HG03558 (cell line): ENCODE data around the gene GLT6D1.

Experiments
- ATAC-seq: cut with Tn5 transposase; IDR thresholded peaks from one replicate; pipeline ENCODE4 v1.9.1; 2021; ENCODE audit warnings: moderate number of reproducible peaks; ENCODE audit not compliant: unreplicated experiment; ENCODE audit errors: extremely low read depth

Gene GLT6D1

DNA sequence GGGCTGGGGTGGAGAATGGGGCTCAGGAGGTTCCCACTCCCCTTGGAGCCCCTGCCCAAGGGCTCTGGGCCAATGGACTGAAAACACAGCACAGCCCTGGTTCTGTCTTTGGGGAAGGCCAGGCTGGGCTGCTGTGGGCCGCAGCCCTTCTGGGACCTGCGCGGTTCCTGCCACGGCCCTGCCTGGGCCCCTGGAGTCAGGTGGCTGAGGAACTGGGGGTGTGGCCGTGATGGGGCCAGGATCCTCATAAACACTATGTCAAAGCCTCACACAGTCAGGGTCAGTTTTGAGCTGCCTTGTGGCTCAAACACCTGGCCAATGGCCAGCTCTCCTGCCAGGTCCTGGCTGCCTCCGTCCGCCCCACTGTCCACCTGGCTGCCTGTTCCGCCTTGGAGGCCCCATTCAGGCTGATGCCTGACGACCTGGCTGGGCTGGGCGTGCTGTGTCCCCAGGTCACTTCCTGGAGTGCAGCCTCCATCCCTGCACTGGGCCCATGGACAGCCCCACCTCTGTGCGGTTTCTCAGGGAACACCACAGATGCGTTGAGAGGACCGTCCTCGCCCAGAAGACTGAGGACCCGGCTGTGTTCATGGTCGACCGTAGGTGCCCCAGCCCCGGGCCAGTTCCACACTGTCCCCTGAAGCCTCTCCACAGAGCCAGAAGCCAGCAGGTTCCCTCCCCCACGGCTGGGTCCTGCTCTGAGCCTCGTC is 50.3 kb downstream of the GLT6D1 start:
- ATAC-seq: no peak

DNA sequence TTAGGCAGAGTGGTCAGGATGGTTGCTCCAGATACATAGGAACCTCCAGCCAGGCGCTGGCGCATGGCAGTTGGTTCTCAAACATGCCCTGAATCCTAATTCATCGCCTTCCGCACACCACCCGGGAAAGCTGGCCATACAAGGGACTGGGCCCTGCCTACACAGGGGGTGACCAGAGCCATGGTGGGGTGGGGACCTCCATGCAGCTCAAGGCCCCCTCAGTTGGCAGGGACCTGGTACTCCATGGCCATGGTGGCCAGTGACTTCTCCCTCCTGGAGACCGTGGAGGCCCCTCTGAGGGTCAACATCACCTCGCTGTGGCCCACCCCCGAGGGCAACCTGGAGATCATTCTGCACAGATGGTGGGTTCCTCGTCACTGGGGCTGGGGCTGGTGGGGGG is 51.0 kb downstream of the GLT6D1 start:
- no peak for ATAC-seq

DNA sequence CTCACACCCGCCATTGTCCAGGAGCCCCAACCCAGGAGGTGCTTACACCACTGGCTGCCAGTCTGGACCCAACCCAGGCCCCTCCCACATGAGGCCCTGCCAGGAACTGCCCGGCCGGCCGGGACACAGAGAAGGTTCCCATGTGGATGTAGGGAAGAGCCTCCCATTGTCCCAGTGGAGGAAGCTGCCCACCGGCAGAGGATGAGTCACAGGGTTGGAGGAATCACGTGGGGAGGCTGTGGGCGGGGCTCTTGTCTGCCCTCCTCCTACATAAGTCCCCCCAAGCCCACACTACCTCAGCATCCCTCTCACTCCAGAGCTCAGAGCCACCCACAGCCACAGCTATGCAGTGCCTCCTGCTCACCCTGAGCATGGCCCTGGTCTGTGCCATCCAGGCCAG is 51.7 kb downstream of the GLT6D1 start:
- ATAC-seq: no peak

DNA sequence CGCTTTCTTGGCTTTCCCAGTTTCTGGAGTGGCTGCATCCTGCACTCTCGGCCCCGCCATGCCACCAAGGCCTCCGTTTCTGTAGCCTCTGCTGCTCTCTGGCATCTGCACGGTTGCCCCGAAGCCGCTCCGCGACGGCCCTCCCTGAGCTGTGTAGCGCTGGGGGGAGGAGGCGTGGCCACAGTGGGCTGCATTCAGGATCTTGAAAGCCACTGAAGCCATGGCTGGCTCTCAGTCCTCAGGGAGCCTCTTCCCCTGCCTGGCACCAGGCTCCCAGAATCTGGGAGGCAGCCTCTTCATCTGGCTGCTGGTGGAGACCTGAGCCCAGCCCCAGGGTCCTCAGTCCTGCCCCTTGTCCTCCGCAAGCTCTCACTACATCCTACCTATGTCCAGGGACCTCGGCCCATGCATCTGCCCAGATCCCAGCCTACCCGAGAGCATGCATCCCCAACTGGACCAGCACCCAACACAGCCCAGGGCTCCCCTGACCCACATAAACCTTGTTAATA is 52.7 kb downstream of the GLT6D1 start:
- ATAC-seq: no peak

DNA sequence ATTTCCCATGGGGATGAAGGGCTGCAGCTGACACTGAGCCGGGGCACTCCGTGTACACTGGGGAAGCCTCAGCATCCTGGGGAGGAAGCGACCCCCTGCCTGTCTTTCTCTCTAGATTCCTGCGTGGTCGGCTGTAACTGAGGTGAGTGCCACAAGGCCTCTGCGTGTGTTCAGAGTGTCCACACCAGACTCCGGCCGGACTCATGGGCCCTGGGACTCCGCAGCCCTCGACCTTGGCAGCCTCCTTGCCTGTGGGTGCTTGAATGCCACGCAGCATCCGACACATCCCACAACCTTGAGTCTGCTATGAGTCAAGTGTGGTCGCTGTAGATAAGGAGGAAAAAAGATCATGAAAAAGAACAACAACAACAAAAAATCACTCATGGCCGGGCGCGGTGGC is 54.4 kb downstream of the GLT6D1 start:
- ATAC-seq: no peak

DNA sequence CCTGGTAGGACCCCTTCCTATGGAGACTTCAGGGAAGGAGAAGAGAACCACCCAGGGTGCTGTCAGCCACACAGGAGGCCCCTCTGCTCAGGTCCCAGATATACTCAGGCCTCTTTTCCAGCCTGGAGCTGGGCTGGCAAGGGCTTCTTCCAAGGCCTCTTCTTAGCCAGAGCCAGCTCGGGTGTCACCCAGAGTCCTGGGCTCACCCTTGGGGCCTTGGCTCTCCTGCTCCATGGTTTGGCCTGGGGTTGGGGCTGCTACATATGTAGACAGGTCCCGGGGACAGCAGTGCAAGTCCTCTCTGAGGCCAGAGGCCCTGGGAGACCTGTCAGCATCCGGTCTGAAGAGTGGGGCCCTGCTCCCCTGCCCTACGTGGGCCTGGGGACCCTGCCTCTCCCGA is 55.0 kb downstream of the GLT6D1 start:
- ATAC-seq: no peak

DNA sequence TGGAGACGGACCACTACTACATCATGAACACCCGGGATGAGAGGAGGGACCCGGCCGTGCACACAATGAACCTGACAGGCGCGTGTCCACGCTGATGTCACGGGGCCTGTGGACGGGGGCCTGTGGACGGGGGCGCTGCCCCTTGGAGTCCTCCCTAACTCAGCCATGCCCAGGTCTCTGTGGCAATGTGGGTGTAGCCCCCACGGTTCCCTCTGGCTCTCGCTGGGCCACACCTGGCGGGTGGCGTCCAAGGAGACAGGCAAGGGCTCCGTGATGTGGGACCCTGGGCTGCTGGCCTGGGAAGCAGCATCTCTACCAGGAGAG is 55.7 kb downstream of the GLT6D1 start:
- no peak for ATAC-seq

DNA sequence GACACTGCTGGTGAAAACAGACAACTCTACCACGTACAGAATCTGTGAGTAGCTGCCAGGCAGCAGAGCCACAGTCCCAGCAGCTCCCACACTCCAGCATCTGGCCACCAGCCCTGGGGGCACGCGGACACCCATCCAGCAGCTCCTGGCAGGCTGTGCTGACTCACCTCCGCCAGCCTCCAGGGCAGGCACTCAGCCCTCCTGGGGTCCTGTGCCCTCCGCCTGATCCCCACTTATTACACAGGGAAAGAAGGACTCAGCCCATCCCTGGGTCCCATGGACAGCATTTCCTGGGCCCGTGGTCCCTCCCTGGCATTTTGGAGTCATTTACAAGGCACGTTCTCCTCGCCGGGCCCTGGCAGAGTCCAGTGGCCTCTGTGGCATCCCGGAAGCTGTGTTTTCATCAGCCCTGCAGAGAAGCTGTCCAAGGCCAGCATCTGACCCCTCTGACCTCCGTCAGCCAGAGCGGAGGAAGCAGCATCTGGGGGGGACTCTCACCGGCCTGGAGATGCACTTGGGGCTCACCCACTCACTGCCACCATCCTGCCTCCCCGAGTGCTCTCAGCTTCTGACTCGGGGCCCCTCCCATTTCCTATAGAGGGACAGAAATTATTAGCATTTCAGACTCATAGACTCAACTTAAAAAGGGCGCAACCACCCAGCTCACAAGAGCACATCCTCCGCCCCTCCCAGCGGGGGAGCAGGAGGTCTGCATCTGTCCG is 56.2 kb downstream of the GLT6D1 start:
- ATAC-seq: no peak

DNA sequence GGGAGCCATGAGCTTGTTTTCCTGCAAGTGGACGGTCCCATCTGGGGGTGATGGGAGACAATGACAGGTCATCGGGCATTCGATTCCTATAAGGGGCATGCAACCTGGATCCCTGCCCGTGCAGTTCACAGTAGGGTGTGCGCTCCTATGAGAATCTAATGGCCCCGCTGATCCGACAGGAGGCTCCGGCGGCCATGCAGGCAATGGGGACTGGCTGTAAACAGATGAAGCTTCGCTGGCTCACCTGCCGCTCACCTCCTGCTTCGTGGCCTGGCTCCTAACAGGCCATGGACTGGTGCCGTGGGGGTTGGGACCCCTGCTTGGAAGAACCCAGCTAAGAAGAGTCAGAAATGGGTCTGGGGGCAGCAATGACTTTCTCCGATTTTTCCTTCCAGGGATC is 56.8 kb downstream of the GLT6D1 start:
- ATAC-seq: no peak

DNA sequence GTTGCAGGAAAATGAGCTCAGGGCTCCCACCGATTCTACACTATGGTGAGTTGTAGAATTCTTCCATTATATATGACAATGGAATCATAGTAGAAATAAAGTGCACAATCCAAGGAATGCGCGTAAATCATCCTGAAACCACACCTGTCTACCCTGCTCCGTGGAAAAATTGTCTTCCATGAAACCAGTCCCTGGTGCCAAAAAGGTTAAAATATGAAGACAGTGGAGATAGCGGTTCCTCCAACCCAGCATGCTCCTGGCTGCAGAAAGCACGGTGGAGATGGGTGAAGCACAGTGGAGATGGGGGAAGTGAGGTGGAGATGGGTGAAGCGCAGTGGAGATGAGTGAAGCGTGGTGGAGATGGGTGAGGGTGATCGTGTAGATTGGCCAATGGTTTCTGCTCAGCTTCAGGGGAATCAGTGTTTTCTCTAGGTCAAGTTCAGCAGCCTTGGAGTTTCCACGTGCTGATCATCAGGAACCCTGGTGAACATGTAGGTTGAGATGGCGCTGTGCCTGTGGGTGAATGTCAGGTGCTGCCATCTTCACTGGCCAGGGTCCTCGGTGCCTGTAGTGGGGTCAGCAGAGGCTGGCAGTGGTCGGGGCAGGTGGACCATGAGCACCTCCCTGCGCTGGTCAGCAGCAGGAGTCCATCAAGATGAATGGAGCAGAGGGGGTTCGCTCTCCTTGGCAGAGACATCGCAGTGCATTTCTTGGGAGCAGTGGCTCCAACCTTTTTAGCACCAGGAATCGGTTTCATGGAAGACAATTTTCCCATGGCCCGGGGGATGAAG is 57.5 kb downstream of the GLT6D1 start:
- ATAC-seq: no peak

DNA sequence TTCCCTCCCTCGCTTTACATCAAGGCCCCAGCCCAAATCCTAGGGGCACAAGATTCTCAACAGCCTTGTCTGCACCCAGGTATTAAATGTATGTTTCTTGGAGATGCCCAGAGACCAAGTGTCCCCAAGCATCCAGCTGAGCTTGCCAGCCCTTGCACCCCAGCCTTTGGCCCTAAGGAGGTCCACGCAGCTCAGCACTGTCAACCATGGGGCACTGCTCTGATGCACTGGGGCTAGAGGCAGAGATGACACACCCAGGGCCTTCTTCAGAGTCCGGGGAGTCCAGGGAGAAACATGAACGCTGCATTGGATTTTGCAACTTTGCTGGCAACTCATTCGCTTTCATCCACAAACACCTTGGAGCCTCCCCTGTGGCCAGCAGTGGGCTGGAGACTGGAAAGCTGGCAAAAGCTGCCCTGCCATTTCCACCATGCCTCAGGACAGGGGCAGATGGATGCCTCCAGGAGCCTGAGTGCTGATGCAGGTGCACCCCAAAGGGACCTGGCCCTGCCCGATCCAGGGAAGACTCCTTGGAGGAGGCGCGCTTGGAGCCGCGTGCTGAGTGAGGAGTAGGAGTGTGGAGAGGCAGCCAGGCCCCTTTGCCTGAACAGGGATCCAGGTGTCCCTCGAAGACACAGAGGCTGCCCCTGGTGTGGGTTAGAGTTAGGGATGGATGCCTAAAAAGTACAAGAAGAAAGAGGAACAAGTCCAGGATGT is 58.5 kb downstream of the GLT6D1 start:
- ATAC-seq: no peak

DNA sequence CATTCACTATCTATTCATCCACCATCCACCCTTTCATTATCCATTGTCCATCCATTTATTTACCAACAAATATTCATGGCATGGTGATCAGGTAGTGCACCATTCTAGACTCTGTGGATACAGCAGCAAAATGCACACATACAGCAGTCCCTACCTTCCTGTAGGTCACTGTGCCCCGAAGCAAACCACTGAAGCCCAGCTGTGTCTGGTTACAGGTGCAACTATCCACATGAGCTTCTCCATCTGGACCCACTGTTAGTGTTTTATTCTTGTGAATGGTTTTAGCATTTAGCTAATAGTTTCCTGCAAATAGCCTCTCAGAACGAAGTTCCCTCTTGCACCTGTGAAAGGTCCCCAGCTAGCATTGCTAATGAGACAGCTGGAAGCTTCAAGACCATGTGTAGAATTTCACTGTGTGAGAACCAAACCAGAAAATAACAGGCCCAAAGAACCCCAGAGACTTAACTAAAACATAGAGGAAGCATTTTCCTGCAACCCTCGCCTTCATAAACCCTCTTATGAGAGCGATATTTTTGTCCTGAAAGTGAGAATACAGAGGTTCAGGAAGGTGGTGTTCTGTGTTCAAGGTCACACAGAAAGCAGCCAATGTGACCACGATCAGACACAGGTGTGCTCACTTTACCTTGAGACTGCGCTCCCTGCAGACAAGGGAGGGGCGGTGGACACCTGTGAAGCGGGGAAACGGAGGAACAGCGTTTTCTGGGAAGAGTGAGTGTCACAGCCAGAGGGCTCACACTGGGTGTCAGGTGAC is 59.3 kb downstream of the GLT6D1 start:
- no peak for ATAC-seq

DNA sequence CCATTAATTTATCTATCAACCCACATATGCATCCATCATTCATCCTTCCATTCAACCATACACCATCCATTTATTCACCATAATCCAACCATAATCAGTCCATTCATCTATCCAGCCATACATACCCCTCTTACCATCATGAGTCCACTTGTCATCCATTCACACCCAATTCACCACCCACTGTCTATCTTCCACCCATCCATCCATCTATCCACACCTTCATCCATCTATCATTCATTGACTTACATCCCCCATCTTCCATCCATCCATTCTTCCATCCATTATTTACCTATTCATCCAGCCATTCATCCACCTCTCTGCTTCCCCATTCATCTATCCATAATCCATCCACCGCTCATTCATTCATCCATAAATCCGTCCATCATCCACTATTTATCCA is 60.0 kb downstream of the GLT6D1 start:
- ATAC-seq: no peak

DNA sequence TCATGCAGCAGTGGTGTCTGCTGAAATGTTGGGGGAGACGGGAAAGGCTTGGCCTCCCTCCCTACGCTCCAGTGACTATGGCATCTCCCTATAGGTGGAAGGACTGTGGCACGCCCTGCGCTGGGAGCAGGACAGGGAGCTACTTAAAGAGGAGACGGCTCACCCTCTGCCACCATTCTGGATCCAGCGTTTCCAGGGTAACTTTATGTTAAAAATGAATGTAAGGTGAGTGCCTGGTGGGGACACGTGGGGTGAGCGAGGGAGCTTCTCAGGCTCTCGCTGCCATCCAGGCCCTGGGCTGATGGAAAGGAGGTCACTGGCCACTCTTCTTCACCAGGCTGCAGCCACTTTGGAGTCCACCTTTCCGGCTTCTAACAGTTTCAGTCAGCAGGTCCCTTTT is 62.1 kb downstream of the GLT6D1 start:
- ATAC-seq: no peak

DNA sequence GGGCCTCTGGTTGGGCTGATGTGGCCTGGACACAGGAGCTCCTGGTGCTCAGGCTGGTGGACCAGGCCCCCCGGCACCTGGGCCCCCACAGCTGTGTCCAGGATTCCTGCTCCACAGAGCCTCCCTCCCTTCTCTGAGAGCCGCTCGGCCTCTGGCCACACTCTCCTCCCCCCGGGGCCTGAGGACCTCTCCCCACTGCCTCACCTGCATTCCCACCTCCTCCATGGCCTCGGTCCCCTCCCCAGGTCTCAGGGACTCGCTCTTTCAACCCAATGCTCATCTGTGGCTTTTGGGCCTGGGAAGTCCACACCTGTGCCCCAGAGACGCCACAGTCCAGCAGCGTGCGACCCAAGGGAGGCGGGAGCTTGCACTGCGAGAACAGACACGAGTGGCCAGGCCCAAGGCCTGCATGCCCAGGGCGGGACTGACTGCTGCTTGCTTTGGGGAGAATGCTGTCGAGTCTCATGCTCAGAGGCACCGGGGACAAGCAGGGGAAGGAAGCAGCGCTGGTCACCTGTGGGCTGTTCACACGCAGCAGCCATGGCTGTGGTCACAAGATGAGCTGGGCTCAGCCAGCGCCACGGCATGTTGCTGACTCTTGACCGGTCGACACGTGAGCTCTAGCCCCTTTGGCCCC is 63.2 kb downstream of the GLT6D1 start:
- no peak for ATAC-seq

DNA sequence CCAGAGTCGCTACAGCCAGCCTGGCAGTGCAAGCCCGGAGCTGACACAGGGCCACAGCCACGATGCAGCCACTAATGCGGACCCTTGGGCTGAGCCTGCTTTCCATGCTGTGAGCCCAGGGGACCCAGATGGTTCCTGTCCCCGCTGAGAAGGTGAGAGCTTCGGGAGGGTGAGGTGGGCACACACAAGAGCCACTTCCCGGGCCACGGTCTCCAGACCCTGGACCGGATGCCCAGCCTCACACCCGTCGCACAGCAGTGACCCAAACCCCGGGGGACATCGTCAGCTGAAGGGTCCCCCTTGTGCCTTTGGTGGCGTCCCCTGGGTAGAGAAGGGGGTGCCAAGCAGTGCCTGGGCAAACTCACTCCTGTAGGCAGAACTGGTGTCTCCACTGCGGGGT is 64.4 kb downstream of the GLT6D1 start:
- no peak for ATAC-seq

DNA sequence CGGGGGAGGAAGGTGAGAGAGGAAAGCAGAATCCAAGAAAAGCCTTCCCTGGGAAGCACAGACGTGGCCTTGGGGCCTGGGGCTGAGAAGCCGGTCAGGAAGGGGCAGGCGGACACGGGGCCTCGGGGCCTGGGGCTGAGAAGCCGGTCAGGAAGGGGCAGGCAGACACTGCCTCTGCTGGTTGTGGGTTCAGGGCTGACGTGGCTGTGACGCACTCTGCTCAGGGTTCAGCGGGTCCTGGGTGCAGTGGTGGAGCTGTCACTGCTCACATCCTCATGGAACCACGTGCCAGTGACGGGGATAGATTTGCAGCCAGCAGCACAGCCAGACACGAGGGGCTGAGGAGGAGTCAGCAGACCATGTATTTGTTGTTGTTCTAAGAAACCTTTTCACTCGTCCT is 65.0 kb downstream of the GLT6D1 start:
- ATAC-seq: no peak
